GM12801 (cell line): ENCODE measurements around the gene TSNAX.

Source experiments
- CTCF ChIP-seq: IDR thresholded peaks from one replicate; pipeline ENCODE4 v1.5.1; 2011; ENCODE audit warnings: control low read depth; ENCODE audit not compliant: insufficient read length; ENCODE audit errors: extremely low read depth

Gene TSNAX

GRCh38 chr1:231508497-231508896, 20.0 kb upstream of the TSNAX start:
- no peak for TF ChIP-seq CTCF

GRCh38 chr1:231508941-231509340, 19.5 kb upstream of the TSNAX start:
- TF ChIP-seq CTCF = no peak

- TF ChIP-seq CTCF = no peak
Measured at GRCh38 chr1:231512147-231512698, 16.2 kb upstream of the TSNAX start.

GRCh38 chr1:231515748-231516147, 12.7 kb upstream of the TSNAX start:
- no peak for TF ChIP-seq CTCF

- TF ChIP-seq CTCF = no peak
Measured at GRCh38 chr1:231517076-231517475, 11.4 kb upstream of the TSNAX start.

- TF ChIP-seq CTCF = no peak
Measured at GRCh38 chr1:231518485-231519034, 9.9 kb upstream of the TSNAX start.

- TF ChIP-seq CTCF = no peak
Measured at GRCh38 chr1:231519166-231519565, 9.3 kb upstream of the TSNAX start.
